DND-41 (cell line): ENCODE measurements around the gene EHF.

Experiments used
- EZH2 ChIP-seq: IDR thresholded peaks from 3 replicates; pipeline ENCODE4 v1.6.1; 2012; ENCODE audit warnings: borderline replicate concordance, low read depth, mild to moderate bottlenecking, moderate library complexity, low read length, inconsistent platforms; ENCODE audit not compliant: severe bottlenecking
- TF ChIP-seq, protein P1 (sequence below): IDR thresholded peaks from 2 replicates; pipeline ENCODE4 v1.5.1; 2012; ENCODE audit warnings: borderline replicate concordance, low read length, moderate library complexity, mild to moderate bottlenecking; ENCODE audit not compliant: poor library complexity, severe bottlenecking; ENCODE audit errors: extremely low read depth

- TF ChIP-seq, protein P1, sequence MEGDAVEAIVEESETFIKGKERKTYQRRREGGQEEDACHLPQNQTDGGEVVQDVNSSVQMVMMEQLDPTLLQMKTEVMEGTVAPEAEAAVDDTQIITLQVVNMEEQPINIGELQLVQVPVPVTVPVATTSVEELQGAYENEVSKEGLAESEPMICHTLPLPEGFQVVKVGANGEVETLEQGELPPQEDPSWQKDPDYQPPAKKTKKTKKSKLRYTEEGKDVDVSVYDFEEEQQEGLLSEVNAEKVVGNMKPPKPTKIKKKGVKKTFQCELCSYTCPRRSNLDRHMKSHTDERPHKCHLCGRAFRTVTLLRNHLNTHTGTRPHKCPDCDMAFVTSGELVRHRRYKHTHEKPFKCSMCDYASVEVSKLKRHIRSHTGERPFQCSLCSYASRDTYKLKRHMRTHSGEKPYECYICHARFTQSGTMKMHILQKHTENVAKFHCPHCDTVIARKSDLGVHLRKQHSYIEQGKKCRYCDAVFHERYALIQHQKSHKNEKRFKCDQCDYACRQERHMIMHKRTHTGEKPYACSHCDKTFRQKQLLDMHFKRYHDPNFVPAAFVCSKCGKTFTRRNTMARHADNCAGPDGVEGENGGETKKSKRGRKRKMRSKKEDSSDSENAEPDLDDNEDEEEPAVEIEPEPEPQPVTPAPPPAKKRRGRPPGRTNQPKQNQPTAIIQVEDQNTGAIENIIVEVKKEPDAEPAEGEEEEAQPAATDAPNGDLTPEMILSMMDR, result no peak
- no peak for TF ChIP-seq EZH2
Observed at GRCh38 chr11:34640050-34640923, 19.4 kb downstream of the EHF start.
